HG02588 (cell line): Measurements from ENCODE around the gene IGFBP6.

Experiments
- ATAC-seq: cut with Tn5 transposase; IDR thresholded peaks from one replicate; pipeline ENCODE4 v1.9.1; 2021; ENCODE audit warnings: mild to moderate bottlenecking, moderate library complexity; ENCODE audit not compliant: unreplicated experiment

Gene IGFBP6

DNA sequence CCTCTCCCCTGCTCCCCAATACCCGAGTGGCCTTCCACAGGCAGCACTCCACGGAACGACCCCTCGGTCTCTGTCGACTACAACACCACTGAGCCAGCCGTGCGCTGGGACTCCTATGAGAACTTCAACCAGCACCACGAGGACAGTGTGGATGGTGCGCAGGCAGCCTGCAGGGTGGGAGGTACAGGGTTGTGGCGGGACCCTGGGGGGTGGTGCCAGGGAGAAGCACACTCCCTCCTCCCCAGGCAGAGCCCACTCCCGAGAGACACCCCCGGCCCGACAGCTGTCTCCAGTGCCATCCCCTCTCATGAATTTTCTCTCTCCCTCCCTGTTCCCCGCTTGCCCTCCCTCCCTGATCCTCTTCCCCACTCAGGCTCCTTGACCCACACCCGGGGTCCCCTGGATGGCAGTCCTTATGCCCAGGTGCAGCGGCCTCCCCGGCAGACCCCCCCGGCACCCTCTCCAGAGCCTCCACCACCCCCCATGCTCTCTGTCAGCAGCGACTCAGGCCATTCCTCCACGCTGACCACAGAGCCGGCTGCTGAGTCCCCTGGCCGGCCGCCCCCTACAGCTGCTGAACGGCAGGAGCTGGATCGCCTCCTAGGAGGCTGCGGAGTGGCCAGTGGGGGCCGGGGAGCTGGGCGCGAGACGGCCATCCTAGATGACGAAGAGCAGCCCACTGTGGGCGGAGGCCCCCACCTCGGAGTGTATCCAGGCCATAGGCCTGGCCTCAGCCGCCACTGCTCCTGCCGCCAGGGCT lies 38.6 kb upstream of the IGFBP6 start:
- no peak for ATAC-seq

DNA sequence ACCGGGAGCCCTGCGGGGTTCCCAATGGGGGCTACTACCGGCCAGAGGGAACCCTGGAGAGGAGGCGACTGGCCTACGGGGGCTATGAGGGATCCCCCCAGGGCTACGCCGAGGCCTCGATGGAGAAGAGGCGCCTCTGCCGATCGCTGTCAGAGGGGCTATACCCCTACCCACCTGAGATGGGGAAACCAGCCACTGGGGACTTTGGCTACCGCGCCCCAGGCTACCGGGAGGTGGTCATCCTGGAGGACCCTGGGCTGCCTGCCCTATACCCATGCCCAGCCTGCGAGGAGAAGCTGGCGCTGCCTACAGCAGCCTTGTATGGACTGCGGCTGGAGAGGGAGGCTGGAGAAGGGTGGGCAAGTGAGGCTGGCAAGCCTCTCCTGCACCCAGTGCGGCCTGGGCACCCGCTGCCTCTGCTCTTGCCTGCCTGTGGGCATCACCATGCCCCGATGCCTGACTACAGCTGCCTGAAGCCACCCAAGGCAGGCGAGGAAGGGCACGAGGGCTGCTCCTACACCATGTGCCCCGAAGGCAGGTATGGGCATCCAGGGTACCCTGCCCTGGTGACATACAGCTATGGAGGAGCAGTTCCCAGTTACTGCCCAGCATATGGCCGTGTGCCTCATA lies 37.9 kb upstream of the IGFBP6 start:
- ATAC-seq, result no peak

DNA sequence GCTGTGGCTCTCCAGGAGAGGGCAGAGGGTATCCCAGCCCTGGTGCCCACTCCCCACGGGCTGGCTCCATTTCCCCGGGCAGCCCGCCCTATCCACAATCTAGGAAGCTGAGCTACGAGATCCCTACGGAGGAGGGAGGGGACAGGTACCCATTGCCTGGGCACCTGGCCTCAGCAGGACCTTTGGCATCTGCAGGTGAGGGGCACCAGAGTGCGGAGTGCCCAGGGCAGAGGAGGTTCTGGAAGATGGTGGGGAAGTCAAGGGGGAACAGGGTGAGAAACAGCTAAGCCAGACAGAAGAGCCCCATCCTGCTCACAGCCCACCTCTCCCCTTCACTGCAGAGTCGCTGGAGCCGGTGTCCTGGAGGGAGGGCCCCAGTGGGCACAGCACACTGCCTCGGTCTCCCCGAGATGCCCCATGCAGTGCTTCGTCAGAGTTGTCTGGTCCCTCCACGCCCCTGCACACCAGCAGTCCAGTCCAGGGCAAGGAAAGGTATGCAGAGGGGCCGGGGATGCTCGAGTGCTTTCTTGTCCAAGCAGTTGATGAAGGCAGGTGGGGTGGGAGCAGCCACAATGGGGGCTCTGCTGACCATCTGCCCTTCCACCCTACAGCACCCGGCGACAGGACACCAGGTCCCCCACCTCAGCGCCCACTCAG lies 37.3 kb upstream of the IGFBP6 start:
- ATAC-seq, result no peak

DNA sequence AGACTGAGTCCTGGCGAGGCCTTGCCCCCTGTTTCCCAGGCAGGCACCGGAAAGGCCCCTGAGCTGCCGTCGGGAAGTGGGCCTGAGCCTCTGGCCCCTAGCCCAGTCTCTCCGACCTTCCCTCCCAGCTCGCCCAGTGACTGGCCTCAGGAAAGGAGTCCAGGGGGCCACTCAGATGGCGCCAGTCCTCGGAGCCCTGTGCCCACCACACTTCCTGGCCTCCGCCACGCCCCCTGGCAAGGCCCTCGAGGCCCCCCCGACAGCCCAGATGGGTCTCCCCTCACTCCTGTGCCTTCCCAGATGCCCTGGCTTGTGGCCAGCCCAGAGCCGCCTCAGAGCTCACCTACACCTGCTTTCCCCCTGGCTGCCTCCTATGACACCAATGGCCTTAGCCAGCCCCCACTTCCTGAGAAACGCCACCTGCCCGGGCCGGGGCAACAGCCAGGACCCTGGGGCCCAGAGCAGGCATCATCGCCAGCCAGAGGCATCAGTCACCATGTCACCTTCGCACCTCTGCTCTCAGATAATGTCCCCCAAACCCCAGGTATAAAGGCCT lies 36.7 kb upstream of the IGFBP6 start:
- ATAC-seq, result no peak

GRCh38 chr12:53061404-53062010 lies 36.0 kb upstream of the IGFBP6 start:
- ATAC-seq, result no peak

GRCh38 chr12:53062011-53062961 lies 35.2 kb upstream of the IGFBP6 start:
- ATAC-seq, result no peak

DNA sequence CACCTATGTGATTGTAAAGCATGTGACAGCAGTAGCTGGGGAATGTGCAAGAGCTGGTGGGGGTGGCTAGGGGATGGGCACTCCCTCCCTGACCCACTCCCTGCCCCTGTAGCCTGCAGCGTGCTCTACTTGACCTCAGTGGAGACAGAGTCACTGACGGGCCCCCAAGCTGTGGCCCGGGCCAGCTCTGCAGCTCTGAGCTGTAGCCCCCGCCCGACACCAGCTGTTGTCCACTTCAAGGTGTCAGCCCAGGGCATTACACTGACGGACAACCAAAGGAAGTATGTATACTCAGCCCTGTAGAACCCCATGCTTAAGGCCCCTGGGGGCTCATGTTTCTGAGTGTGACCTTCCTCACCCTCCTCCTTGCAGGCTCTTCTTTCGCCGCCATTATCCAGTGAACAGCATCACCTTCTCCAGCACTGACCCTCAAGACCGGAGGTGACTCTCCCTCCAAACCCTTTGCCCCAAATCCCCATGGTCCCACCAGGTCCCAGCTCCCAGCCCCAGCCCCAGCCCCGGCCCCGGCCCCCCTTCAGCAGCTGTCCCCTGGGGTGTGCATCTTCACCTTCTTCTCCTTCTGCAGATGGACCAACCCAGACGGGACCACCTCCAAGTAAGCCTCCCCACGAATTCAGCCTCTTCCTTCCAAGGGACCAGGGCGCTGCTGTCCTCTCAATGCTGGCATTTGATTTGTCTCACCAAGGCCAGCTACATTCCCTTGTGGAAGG lies 34.3 kb upstream of the IGFBP6 start:
- ATAC-seq, result no peak

- ATAC-seq, result no peak
Measured at GRCh38 chr12:53063708-53064612, 33.5 kb upstream of the IGFBP6 start.

DNA sequence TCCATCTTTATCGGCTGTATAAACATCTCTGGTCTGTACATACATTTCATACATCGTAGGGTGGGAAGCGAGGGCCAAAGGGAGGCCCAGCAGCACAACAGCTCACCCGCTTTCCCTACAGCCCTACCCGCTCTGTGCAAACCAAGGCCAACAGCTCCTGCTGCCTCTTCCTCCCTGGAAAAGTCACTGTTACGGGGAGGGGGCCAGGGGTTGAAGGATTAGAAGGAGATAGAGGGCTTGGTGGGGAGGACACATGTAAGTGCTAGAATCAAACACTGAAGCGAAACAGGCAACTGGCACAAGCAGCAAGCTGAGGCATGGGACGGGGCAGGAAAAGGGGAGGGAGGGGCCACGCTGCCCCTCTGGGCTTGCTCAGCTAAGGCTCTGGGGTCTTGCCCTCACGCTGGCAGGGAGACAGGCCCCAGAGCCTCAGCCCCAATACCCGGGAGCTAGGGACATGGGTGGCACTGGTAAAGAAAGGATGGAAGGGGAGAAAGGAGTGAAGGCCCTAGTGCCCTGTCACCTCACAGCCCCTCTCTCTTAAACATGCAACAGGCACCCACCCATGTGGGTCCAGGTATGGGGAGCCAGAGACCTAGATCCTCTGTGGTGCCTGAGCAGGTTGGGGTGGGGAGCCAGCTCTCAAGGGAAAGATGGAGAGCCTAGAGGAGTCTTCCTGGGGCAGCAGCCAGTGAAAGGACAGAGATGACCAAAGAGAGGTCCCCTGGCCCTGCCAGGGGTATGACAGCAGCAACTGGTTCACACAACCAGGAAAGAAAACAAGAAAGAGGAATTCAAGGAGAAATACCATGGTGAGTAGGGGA lies 32.6 kb upstream of the IGFBP6 start:
- ATAC-seq, result no peak

DNA sequence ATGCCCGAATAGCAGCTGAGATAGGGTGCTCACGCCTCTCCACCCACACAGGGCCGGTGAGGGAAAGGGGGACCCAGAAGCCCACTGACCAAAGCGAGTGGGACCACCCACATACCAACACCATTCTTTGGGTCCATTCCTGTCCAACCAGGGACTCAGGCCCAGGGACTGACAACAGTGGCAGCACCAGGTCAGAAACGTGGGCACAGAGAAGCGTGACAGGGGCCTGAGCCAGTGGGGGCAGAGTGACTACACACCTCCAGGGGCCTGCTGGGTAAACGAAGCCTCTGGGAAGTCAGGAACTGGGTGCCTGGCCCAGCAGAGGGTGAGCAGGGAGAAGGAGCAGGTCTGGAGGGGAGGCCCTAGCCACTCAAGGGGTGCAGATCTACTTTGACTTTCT lies 32.0 kb upstream of the IGFBP6 start:
- no peak for ATAC-seq

DNA sequence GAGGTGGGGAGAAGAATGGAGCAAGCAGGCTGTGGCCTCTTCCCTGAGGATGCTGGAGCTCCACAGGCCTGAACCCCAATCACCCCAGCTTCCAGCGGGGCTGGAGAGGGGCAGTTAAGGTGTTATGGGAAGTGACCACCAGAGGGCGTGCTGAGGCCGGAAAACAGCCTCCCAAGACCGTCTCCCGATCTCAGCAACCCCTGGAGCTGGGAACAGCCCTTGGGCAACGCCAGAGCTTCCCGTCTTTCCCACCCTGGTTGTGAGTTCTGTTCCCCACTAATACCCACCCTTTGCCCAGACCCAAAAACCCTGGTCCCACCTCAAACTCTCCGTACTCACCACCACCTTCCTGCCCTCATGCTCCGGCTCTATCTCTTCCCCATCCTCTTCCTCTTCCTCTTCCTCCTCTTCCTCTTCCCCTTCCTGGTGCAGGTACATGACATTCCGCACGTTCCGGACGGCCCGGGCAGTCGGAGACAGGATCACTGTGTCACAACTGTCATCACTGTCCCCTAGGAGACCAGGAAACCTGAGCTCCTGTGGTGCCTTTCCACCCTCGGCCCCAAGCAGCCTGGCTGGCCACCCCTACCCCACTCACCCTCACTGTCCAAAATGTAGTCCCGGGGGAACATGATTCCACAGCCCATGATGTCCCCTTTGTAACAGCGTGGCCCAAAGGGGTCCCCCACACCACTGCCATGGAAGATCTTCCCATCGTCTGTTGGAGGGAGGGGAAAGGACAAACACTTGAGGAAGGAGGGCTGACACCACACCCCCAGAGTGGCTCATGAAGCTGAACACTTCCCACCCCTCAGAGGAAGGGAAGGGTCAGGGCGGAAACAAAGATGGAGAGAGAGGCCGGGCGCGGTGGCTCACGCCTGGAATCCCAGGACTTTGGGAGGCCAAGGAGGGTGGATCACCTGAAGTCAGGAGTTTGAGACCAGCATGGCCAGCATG lies 31.2 kb upstream of the IGFBP6 start:
- ATAC-seq, result no peak

- ATAC-seq, result no peak
Measured at GRCh38 chr12:53067074-53067992, 30.1 kb upstream of the IGFBP6 start.

DNA sequence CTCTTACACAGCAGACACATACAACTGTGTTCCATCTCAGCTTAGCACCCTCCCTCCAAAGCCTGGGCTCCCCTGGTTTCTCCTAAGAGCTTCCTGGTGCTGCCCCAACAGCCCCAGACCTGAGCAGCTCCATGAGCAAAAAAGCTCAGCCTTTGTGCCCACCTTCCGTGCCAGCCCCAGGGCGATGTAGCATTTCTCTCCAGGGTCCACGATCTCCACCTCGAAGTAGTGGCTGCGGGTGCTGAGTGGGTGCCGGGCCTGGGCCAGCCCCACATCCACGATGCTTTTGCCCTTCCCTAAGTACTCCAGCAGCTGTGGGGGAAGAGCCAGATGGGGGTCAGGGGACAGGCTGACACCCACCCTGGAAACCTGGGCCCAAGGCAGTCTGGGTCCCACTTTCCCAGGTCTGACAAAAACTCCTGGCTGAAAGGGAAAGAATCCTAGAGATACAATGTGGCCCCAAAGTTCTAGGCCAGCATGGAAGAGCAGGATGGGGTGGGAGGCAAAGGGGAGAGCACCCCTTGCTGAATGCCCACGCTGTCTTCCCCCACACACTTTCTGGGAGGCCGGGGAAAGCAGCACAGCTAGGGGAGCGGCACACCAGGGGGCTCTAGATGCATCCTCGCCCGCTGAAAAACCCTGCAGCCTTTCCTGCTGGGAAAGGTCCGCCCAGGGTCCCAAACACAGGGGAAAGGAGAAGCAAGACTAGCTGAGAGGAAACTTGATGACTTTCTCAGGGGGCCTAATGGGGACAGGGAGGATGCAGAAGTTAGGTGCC lies 29.3 kb upstream of the IGFBP6 start:
- no peak for ATAC-seq

DNA sequence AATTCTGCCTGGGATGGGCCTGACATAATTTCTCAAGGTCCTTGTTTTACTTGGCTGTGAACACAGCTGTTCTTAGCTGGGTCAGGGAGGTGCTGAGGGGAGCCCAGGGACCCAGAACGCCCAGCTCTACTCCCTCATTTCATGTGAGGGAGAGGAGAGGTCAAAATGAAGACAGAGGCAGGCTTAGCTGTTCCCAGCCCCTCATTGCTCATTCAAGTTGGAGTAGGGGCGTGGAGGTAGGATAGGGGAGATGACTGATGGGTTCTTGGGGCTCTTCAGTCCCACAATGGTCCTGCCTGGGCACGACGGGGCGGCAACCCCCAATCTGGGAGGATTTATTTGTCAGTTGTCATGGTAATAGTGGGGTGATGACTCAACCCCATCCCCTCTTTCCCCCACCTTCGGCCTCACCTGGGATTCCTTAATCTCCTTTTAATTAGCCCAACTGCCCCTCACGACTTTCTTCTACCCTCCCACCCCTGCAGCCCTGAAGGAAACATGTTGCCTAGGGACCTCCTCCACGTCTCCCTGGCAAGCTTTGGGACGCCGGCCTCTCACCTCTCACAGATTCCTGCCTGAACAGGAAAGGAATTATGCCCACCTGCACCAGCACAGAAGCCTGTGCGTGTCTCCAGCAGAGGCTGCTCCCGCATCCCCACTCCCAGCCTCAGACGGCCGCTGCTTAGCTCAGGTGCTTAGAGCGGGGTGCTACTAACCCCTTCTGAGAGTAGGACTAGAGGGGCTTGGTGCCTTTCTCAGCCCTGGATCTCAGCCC lies 28.5 kb upstream of the IGFBP6 start:
- ATAC-seq, result no peak
